HepG2 (cell line): ENCODE data around the gene CDK14. TPM values are rescaled to one million over a fixed set of nuclear protein-coding genes. Genes with fewer than 3 reads are reported as not detected.

Experiments used
- ATAC-seq: fragments of 200-7000 bp; cut with Tn5 transposase; 3 replicates; pipeline ENCODE4 v1.9.1; 2020; ENCODE audit warnings: mild to moderate bottlenecking, moderate library complexity
- BruUV-seq: library from RNA; stranded (reverse); fragments of 400-500 nt; replicated peaks from 2 replicates; lab custom pipeline; 2021; lab: Mats Ljungman, UMichigan
- CTCF ChIA-PET: fragments of 300-600 bp; formaldehyde crosslinking; extraction: SDS; loops from one replicate; lab custom pipeline; 2021; ENCODE audit warnings: low total read pairs, inconsistent platforms, low intra/inter-chr PET ratio; lab: Yijun Ruan, JAX
- POLR2A ChIA-PET: fragments of 350-600 bp; sonication (Branson Sonifier 250); formaldehyde crosslinking; loops from one replicate; lab custom pipeline; 2020; ENCODE audit warnings: antibody characterized with exemption, inconsistent platforms; lab: Yijun Ruan, JAX
- DNase-seq: peaks from one replicate; pipeline ENCODE4 v3.0.0-alpha.2; 2015; ENCODE audit warnings: low spot score
- FAIRE-seq: peaks from 3 replicates; lab custom pipeline; 2011; peaks lifted over from hg19 to GRCh38; lab: Jason Lieb, UNC
- H2AFZ ChIP-seq: one replicate; pipeline ENCODE4 v1.6.1; 2011; ENCODE audit warnings: low read length, inconsistent platforms
- H3K27ac ChIP-seq: fragments of 300-600 bp; 3 replicates; pipeline ENCODE4 v1.8.0; 2011; ENCODE audit warnings: mixed run types, mild to moderate bottlenecking, mixed read lengths, low read length, inconsistent platforms; ENCODE audit not compliant: insufficient read depth; ENCODE audit errors: extremely low read length
- H3K27me3 ChIP-seq, 2 experiments: fragments of 200-600 bp in 1 of 2; 2 replicates in 1 of 2; 3 replicates in 1 of 2; pipeline versions ENCODE4 v1.6.0 to v1.8.0; 2011; ENCODE audit warnings: low read length in 2 of 2, mild to moderate bottlenecking in 2 of 2, moderate library complexity in 2 of 2, inconsistent platforms in 1 of 2; ENCODE audit not compliant: insufficient read depth in 2 of 2, control insufficient read depth in 1 of 2
- H3K36me3 ChIP-seq, 2 experiments: fragments of 200-600 bp in 1 of 2; replicated peaks in 1 of 2; 2 replicates in 1 of 2; 3 replicates in 1 of 2; pipeline versions ENCODE4 v1.5.1 to v1.8.0; 2011; ENCODE audit warnings: low read length in 2 of 2, inconsistent platforms in 1 of 2; ENCODE audit not compliant: insufficient read depth in 2 of 2, control insufficient read depth in 1 of 2
- H3K4me1 ChIP-seq: 2 replicates; pipeline ENCODE4 v1.5.1; 2012; ENCODE audit warnings: low read length, inconsistent platforms; ENCODE audit not compliant: insufficient read depth
- H3K4me2 ChIP-seq: 2 replicates; pipeline ENCODE4 v1.6.0; 2011; ENCODE audit warnings: low read depth, low read length, inconsistent platforms
- H3K4me3 ChIP-seq, 3 experiments: fragments of 200-600 bp in 1 of 3; sonication (generic), shearing (Covaris generic) in 1 of 3; replicated peaks in 1 of 3; 2 replicates each; pipeline ENCODE4 v1.5.1; 2011 to 2016; ENCODE audit warnings: low read length in 3 of 3, inconsistent platforms in 2 of 3, low read depth in 2 of 3, mild to moderate bottlenecking in 2 of 3, control low read depth in 1 of 3, mixed read lengths in 1 of 3; ENCODE audit not compliant: insufficient read depth in 1 of 3
- H3K79me2 ChIP-seq: one replicate; pipeline ENCODE4 v1.6.1; 2011; ENCODE audit warnings: low read length, inconsistent platforms; ENCODE audit not compliant: insufficient read depth
- H3K9ac ChIP-seq: 2 replicates; pipeline ENCODE4 v1.6.0; 2011; ENCODE audit warnings: mild to moderate bottlenecking, low read depth, low read length, inconsistent platforms; ENCODE audit not compliant: insufficient read depth
- H3K9me3 ChIP-seq: 2 replicates; pipeline ENCODE4 v1.5.1; 2012; ENCODE audit warnings: mild to moderate bottlenecking, low read length
- H4K20me1 ChIP-seq: 2 replicates; pipeline ENCODE4 v1.6.0; 2011; ENCODE audit warnings: inconsistent platforms, mild to moderate bottlenecking, low read length, moderate library complexity; ENCODE audit not compliant: insufficient read depth
- ATF7 ChIP-seq, 2 experiments: fragments of 450-650 bp in 1 of 2; sonication (generic) in 1 of 2; formaldehyde crosslinking in 1 of 2; IDR thresholded peaks; 2 replicates each; pipeline versions ENCODE4 v1.4.0 to v1.6.1; 2016 to 2020; ENCODE audit warnings: antibody characterized with exemption in 1 of 2, mild to moderate bottlenecking in 1 of 2, missing genetic modification reagents in 1 of 2
- PAF1 ChIP-seq: IDR thresholded peaks from 2 replicates; pipeline ENCODE4 v1.6.1; 2016; ENCODE audit warnings: missing genetic modification reagents, missing compliant biosample characterization
- SP4 ChIP-seq: sonication (generic); formaldehyde crosslinking; IDR thresholded peaks from 2 replicates; pipeline ENCODE4 v1.8.1; 2023; ENCODE audit warnings: mild to moderate bottlenecking, missing genetic modification reagents
- TAF15 ChIP-seq: fragments of 200-400 bp; formaldehyde crosslinking; IDR thresholded peaks from one replicate; pipeline ENCODE4 v1.6.1; 2018; ENCODE audit warnings: mild to moderate bottlenecking, low read depth, low read length; ENCODE audit not compliant: poor library complexity, severe bottlenecking
- TARDBP ChIP-seq: sonication (generic); formaldehyde crosslinking; IDR thresholded peaks from 2 replicates; pipeline ENCODE4 v1.8.0; 2022; ENCODE audit warnings: mild to moderate bottlenecking, missing genetic modification reagents
- TP53 ChIP-seq: sonication (generic); formaldehyde crosslinking; conservative IDR thresholded peaks from 2 replicates; pipeline ENCODE4 v1.4.0; 2020; ENCODE audit warnings: missing genetic modification reagents
- ZBTB49 ChIP-seq: sonication (generic); formaldehyde crosslinking; IDR thresholded peaks from 2 replicates; pipeline ENCODE4 v1.4.0; 2020; ENCODE audit warnings: missing genetic modification reagents, borderline replicate concordance
- ZBTB8A ChIP-seq: sonication (generic); formaldehyde crosslinking; IDR thresholded peaks from 2 replicates; pipeline ENCODE4 v1.4.0; 2020; ENCODE audit warnings: mild to moderate bottlenecking, low read depth, missing genetic modification reagents, borderline replicate concordance
- ZKSCAN8 ChIP-seq: IDR thresholded peaks from 2 replicates; pipeline ENCODE4 v1.6.1; 2016; ENCODE audit warnings: borderline replicate concordance, missing genetic modification reagents, missing compliant biosample characterization
- ZNF335 ChIP-seq: sonication (generic); formaldehyde crosslinking; IDR thresholded peaks from 2 replicates; pipeline ENCODE4 v1.4.0; 2020; ENCODE audit warnings: missing genetic modification reagents
- ZNF75D ChIP-seq: sonication (generic); formaldehyde crosslinking; IDR thresholded peaks from 2 replicates; pipeline ENCODE4 v1.8.1; 2023; ENCODE audit warnings: missing genetic modification reagents, mild to moderate bottlenecking, borderline replicate concordance
- WGBS: methylation state at CpG from one replicate; pipeline ENCODE4 v1.1.6; 2017; ENCODE audit warnings: low lambda C conversion rate; 5-methylcytosine and 5-hydroxymethylcytosine counted together
- in situ Hi-C: cut with HindIII; loops from 2 replicates; pipeline ENCODE4 v1.10.0; 2017; ENCODE audit warnings: low pct_unique_long_range_greater_than_20kb; ENCODE audit not compliant: extremely low pct_ligation_motif_present
- intact Hi-C: fragments of 100-400 bp; cut with micrococcal nuclease; formaldehyde crosslinking; loops from one replicate; pipeline ENCODE4 v1.10.0; 2022; ENCODE audit not compliant: unreplicated experiment
- polyA plus RNA-seq, 8 experiments: library from polyadenylated mRNA; depleted of rRNA in 3 of 8; stranded (reverse) in 7 of 8; unstranded in 1 of 8; fragments of >200 nt; fragmentation: Illumina TruSeq in 4 of 8; extraction: Trizol in 4 of 8; gene quantifications; 2 replicates each; pipeline versions ENCODE4 v1.2.1 to v1.2.3, GENCODE V29; 2011 to 2016; ENCODE audit warnings: low read depth in 4 of 8, missing spikeins in 1 of 8, mixed read lengths in 1 of 8; ENCODE audit not compliant: insufficient read depth in 1 of 8
- total RNA-seq, 5 experiments: library from RNA; depleted of rRNA; stranded (reverse); fragments of >200 nt; fragmentation: Illumina TruSeq; extraction: Trizol; gene quantifications; 2 replicates each; pipeline ENCODE4 v1.2.3, GENCODE V29; 2016; ENCODE audit warnings: low read depth in 1 of 5
- TF ChIP-seq, protein P1 (sequence below): IDR thresholded peaks from 2 replicates; pipeline ENCODE4 v1.6.1; 2016; ENCODE audit warnings: low read depth, missing genetic modification reagents, missing compliant biosample characterization

CDK14 gene
- total and polyA plus RNA-seq, 2 of the 13 experiments (the other 11 are each of a cell fraction or from before 2014, with no cell fraction given): 0.26 to 0.71 TPM

GRCh38 chr7:90568213-90568612 lies 27.9 kb upstream of the CDK14 start:
- no peak overlapping the region for H2AFZ ChIP-seq
- no peaks in the 10 kb centered on the region for H3K9me3 ChIP-seq
- CTCF ChIA-PET: no interaction called here
- no peak overlapping the region for H3K27ac ChIP-seq
- H3K79me2 ChIP-seq: no peaks in the 10 kb centered on the region
- intact Hi-C loops (no loop called here), in situ Hi-C loops (no loop called here)
- 30% methylated on average over 4 of the region's 4 CpGs for WGBS
- DNase-seq: no peak
- no peaks in the 10 kb centered on the region for H4K20me1 ChIP-seq
- TF ChIP-seq ZBTB8A (no peak), ZKSCAN8 (CRISPR knock-in tag) (no peak), ATF7 (IDR thresholded peaks at IDR 0.05) (peak; percentile 73), ATF7 (CRISPR knock-in tag; IDR thresholded peaks at IDR 0.05) (no peak)
- no peak for FAIRE-seq
- no peak overlapping the region for H3K4me3 ChIP-seq
- H3K4me1 ChIP-seq: no peaks in the 10 kb centered on the region
- H3K36me3 ChIP-seq: no peaks in the 10 kb centered on the region
- no peak for ATAC-seq
- H3K9ac ChIP-seq: no peak overlapping the region
- BruUV-seq: no TSS peak
- H3K27me3 ChIP-seq: no peaks in the 10 kb centered on the region
- no peak overlapping the region for H3K4me2 ChIP-seq
- POLR2A ChIA-PET: no interaction called here

GRCh38 chr7:90569368-90569767 lies 26.8 kb upstream of the CDK14 start:
- FAIRE-seq (no peak), ATAC-seq (no peak), DNase-seq (no peak)
- Histone ChIP-seq H3K27ac (no peak overlapping the region), H3K9me3 (no peaks in the 10 kb centered on the region), H3K36me3 (no peaks in the 10 kb centered on the region), H3K4me1 (no peaks in the 10 kb centered on the region), H3K4me3 (no peak overlapping the region), H3K4me2 (no peak overlapping the region), H2AFZ (no peak overlapping the region), H3K9ac (no peak overlapping the region), H4K20me1 (no peaks in the 10 kb centered on the region), H3K27me3 (no peaks in the 10 kb centered on the region), H3K79me2 (no peaks in the 10 kb centered on the region)
- in situ Hi-C loops: no loop called here
- BruUV-seq: no TSS peak
- 61% methylated on average over 1 of the region's 1 CpG for WGBS
- CTCF ChIA-PET: no interaction called here
- POLR2A ChIA-PET: no interaction called here
- intact Hi-C loops: no loop called here
- TF ChIP-seq ZNF75D (CRISPR knock-in tag) (no peak), TP53 (CRISPR knock-in tag) (no peak), ZNF335 (no peak), TARDBP (CRISPR knock-in tag) (no peak), TAF15 (no peak), ZBTB49 (CRISPR knock-in tag) (no peak), SP4 (no peak), PAF1 (CRISPR knock-in tag) (no peak)
- TF ChIP-seq, protein P1, sequence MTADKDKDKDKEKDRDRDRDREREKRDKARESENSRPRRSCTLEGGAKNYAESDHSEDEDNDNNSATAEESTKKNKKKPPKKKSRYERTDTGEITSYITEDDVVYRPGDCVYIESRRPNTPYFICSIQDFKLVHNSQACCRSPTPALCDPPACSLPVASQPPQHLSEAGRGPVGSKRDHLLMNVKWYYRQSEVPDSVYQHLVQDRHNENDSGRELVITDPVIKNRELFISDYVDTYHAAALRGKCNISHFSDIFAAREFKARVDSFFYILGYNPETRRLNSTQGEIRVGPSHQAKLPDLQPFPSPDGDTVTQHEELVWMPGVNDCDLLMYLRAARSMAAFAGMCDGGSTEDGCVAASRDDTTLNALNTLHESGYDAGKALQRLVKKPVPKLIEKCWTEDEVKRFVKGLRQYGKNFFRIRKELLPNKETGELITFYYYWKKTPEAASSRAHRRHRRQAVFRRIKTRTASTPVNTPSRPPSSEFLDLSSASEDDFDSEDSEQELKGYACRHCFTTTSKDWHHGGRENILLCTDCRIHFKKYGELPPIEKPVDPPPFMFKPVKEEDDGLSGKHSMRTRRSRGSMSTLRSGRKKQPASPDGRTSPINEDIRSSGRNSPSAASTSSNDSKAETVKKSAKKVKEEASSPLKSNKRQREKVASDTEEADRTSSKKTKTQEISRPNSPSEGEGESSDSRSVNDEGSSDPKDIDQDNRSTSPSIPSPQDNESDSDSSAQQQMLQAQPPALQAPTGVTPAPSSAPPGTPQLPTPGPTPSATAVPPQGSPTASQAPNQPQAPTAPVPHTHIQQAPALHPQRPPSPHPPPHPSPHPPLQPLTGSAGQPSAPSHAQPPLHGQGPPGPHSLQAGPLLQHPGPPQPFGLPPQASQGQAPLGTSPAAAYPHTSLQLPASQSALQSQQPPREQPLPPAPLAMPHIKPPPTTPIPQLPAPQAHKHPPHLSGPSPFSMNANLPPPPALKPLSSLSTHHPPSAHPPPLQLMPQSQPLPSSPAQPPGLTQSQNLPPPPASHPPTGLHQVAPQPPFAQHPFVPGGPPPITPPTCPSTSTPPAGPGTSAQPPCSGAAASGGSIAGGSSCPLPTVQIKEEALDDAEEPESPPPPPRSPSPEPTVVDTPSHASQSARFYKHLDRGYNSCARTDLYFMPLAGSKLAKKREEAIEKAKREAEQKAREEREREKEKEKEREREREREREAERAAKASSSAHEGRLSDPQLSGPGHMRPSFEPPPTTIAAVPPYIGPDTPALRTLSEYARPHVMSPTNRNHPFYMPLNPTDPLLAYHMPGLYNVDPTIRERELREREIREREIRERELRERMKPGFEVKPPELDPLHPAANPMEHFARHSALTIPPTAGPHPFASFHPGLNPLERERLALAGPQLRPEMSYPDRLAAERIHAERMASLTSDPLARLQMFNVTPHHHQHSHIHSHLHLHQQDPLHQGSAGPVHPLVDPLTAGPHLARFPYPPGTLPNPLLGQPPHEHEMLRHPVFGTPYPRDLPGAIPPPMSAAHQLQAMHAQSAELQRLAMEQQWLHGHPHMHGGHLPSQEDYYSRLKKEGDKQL (CRISPR knock-in tag): no peak
